Nephron (organoid): ENCODE data around the gene HBA1.
"Not testable (repeated sequence)": the region's sequence is repeated elsewhere in the genome, so short reads cannot be mapped to it uniquely, and the experiment has no call there.

ENCODE experiments used
- H3K27ac Mint-ChIP-seq, 3 experiments: 2 replicates each; pipeline ENCODE4 v1.8.0; 2020; ENCODE audit warnings: mixed read lengths in 3 of 3, mild to moderate bottlenecking in 2 of 3, moderate library complexity in 1 of 3
- H3K27me3 Mint-ChIP-seq: 2 replicates; pipeline ENCODE4 v1.8.0; 2021; ENCODE audit warnings: low read depth, mild to moderate bottlenecking, moderate library complexity, mixed read lengths
- H3K36me3 Mint-ChIP-seq: 2 replicates; pipeline ENCODE4 v1.8.0; 2020; ENCODE audit warnings: low read depth, mixed read lengths
- H3K4me1 Mint-ChIP-seq: 2 replicates; pipeline ENCODE4 v1.8.0; 2020; ENCODE audit warnings: mixed read lengths
- H3K4me3 Mint-ChIP-seq, 3 experiments: 2 replicates each; pipeline ENCODE4 v1.8.0; 2020; ENCODE audit warnings: mild to moderate bottlenecking in 3 of 3, mixed read lengths in 3 of 3, moderate library complexity in 2 of 3
- H3K9me3 Mint-ChIP-seq: 2 replicates; pipeline ENCODE4 v1.8.0; 2020; ENCODE audit warnings: mixed read lengths
- TF ChIP-seq, protein P1 (sequence below), 3 experiments: fragments of 200-600 bp; sonication (generic); IDR thresholded peaks; one replicate each; pipeline ENCODE4 v1.5.0; 2021; ENCODE audit warnings: antibody characterized with exemption in 3 of 3; ENCODE audit not compliant: unreplicated experiment in 3 of 3

The HBA1 gene

DNA sequence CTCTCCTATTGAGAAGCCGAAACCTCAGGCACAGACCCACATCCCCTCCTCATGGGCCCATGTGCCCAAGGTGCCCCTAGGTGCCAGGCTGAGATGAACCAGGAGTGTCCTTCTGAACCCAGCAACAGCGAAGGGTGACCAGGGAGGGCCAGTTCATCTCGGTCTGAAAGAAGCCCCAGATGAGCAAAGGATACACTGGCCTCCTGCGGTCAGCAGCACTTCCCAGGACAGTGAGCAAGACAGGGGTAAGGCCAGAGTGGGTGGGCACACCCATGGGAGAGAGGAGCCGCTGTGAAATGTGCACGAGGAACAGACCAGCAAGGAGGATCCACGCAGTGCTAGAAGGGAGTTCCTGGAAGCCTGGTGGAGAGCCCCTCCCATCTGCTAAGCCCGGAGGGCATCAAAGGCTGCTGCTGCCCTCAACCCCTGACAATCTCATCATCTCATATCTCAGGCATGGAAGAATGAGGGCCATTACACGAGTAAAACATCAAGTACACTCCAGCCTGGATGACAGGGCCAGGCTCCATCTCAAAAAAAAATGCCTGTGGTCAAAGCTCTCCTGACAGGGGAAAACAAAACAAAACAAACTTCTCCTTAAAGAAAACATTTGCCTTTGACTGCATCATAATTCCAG lies 27.3 kb upstream of the HBA1 start:
- no peaks in the 10 kb centered on the region for H3K36me3 Mint-ChIP-seq
- no peak overlapping the region for H3K27ac Mint-ChIP-seq
- H3K9me3 Mint-ChIP-seq: no peaks in the 10 kb centered on the region
- no peak overlapping the region for H3K4me3 Mint-ChIP-seq
- no peaks in the 10 kb centered on the region for H3K4me1 Mint-ChIP-seq
- H3K27me3 Mint-ChIP-seq: peaks cover 44% of the 10 kb centered on the region
- TF ChIP-seq, protein P1, sequence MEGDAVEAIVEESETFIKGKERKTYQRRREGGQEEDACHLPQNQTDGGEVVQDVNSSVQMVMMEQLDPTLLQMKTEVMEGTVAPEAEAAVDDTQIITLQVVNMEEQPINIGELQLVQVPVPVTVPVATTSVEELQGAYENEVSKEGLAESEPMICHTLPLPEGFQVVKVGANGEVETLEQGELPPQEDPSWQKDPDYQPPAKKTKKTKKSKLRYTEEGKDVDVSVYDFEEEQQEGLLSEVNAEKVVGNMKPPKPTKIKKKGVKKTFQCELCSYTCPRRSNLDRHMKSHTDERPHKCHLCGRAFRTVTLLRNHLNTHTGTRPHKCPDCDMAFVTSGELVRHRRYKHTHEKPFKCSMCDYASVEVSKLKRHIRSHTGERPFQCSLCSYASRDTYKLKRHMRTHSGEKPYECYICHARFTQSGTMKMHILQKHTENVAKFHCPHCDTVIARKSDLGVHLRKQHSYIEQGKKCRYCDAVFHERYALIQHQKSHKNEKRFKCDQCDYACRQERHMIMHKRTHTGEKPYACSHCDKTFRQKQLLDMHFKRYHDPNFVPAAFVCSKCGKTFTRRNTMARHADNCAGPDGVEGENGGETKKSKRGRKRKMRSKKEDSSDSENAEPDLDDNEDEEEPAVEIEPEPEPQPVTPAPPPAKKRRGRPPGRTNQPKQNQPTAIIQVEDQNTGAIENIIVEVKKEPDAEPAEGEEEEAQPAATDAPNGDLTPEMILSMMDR (IDR thresholded peaks at IDR 0.05; ENCODE audit: unreplicated experiment in 3 of 3): no peak

DNA sequence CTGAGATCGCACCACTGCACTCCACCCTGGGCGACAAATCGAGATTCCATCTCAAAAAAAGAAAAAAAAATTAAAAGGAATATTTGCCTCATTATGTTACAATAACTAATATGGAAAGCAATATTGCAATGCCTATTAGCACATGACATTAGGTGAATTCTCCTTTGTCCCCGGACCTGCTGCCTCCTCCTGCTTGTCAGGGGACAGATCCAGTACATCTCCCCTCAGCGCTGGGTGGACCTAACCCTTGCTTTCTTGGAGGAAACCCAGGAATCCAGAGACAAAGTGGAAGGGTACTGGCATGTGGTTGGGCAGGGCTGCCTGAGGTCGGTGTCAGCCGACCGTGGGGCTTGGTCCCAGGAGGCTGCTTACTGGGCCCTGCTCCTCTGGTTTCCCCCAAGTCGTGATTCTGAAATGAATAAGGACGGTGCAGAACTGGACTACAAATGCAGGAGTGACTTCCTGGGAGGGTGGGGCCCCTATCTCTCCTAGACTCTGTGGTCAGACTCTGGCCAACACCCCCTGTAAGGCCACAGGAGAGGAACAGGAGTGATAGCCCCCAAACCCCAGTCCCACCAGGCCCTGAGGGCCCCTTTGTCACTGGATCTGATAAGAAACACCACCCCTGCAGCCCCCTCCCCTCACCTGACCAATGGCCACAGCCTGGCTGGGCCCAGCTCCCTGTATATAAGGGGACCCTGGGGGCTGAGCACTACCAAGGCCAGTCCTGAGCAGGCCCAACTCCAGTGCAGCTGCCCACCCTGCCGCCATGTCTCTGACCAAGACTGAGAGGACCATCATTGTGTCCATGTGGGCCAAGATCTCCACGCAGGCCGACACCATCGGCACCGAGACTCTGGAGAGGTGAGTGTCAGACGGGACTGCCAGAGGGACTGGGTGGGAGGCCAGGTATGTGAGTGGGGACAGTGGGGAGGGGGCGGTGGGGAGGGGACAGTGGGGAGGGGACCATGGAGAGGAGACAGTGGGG lies 24.0 kb upstream of the HBA1 start, which contains the start of gene HBZ:
HBZ (plus strand) TSS at position 504 of the 988 bp plus-strand sequence; CDS start at position 770, 266 bp downstream.
- peaks cover 7% of the 10 kb centered on the region for H3K4me1 Mint-ChIP-seq
- no peaks in the 10 kb centered on the region for H3K9me3 Mint-ChIP-seq
- no peak within 1 kb of the TSS for H3K27ac Mint-ChIP-seq
- peaks cover 66% of the 10 kb centered on the region for H3K27me3 Mint-ChIP-seq
- H3K36me3 Mint-ChIP-seq: no peaks in the 10 kb centered on the region
- peak within 1 kb of the TSS; percentile 51 to 64 (median 53) for H3K4me3 Mint-ChIP-seq
- TF ChIP-seq, protein P1 (IDR thresholded peaks at IDR 0.05; ENCODE audit: unreplicated experiment in 3 of 3): no peak

DNA sequence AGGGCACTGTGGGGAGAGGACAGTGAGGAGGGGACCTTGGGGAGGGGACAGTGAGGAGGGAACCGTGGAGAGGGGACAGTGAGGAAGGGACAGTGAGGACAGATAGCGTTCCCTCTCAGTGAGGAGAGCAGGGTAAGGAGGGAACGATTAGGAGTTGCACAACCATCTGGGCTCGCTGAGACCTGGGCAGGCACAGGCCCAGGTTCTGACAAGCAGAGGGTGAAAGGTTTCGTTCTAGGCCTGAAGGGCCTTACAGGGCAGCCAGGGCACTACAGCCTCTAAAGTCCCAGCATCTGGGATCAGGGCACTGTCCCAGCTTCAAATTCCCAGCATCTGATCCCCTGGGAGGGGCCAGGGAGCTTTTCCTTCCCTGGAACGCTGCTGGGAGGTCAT lies 23.4 kb upstream of the HBA1 start:
- not testable (repeated sequence) for H3K9me3 Mint-ChIP-seq, H3K27ac Mint-ChIP-seq, H3K36me3 Mint-ChIP-seq, H3K4me1 Mint-ChIP-seq
- peak overlapping the region; percentile 51 to 64 (median 53) for H3K4me3 Mint-ChIP-seq
- peaks cover 73% of the 10 kb centered on the region for H3K27me3 Mint-ChIP-seq

DNA sequence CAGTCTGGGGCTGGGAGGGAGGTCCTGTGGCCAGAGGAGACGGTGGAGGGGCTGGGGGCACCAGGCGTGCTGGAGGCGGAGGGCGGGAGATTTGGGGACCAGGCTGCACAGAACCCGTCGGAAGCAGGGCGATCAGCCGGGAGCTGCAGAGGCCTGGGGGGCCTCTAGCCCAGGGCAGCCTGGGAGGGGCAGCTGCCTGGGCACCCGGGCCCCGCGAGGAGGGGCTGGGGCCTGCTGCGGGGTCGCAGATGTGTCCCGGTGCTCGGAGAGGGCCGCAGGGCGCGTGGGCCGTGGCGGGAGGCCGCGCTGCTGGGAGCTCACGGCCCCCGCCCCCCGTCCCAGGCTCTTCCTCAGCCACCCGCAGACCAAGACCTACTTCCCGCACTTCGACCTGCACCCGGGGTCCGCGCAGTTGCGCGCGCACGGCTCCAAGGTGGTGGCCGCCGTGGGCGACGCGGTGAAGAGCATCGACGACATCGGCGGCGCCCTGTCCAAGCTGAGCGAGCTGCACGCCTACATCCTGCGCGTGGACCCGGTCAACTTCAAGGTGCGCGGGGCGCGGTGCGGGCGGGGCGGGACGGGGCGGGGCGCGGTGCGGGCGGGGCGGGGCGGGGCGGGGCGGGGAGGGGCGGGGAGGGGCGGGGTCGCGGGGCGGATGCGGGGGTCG lies 22.8 kb upstream of the HBA1 start:
- H3K4me1 Mint-ChIP-seq, H3K9me3 Mint-ChIP-seq, H3K27ac Mint-ChIP-seq, H3K36me3 Mint-ChIP-seq, H3K4me3 Mint-ChIP-seq: not testable (repeated sequence)
- peaks cover 71% of the 10 kb centered on the region for H3K27me3 Mint-ChIP-seq

DNA sequence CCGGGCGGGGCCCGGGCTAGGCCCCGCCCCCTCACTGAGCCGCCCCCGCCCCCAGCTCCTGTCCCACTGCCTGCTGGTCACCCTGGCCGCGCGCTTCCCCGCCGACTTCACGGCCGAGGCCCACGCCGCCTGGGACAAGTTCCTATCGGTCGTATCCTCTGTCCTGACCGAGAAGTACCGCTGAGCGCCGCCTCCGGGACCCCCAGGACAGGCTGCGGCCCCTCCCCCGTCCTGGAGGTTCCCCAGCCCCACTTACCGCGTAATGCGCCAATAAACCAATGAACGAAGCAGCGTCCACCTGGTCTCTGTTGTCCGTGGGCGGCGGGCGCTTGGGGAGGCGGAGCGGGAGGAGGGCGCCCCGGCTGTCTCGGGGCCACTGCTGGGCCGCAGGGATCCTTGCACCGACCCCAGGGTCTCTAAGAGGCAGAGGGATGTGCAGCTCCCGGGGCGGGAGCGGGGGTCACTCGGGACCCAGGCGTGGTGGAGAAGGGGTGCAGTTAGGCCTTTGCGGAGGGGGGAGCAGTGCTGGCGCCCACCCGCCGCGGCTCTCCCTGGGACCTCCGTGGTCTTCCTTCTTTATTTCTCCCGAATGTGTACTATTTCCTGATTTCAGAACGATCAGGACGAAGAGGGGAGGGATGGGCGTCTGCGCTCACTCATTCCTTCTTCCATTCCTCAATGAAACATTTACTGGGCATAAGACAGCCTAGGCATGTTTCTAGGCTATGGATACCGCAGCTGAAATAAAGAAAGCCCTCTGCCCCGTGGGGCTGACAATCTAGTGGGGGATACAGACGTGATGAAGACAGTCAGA lies 22.1 kb upstream of the HBA1 start:
- H3K27ac Mint-ChIP-seq: peak overlapping the region in 1 of 3 experiments; percentile 17
- peaks cover 7% of the 10 kb centered on the region for H3K4me1 Mint-ChIP-seq
- peak overlapping the region; percentile 76 to 86 (median 83) for H3K4me3 Mint-ChIP-seq
- H3K27me3 Mint-ChIP-seq: peaks cover 73% of the 10 kb centered on the region
- TF ChIP-seq, protein P1 (IDR thresholded peaks at IDR 0.05; ENCODE audit: unreplicated experiment in 3 of 3): no peak
- no peaks in the 10 kb centered on the region for H3K36me3 Mint-ChIP-seq
- H3K9me3 Mint-ChIP-seq: no peaks in the 10 kb centered on the region

DNA sequence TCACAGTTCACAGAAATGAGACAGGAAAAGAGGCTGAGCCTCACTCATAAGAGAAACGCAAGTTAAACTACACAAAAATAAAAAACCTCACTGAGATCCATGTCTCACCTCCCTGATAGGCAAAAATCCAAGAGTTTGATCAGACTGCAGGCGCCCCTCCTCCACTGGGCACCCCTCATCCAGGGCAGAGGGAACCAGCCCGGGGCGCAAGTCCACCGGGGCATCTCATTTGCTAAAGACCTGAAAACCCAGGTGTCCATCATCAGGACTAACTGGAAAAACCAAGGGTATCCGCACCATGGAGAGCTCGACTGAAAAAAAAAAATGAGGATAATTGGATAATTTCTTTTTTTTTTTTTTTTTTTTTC lies 21.5 kb upstream of the HBA1 start:
- Mint-ChIP-seq H3K9me3 (no peaks in the 10 kb centered on the region), H3K27me3 (peaks cover 73% of the 10 kb centered on the region)
- TF ChIP-seq, protein P1 (IDR thresholded peaks at IDR 0.05; ENCODE audit: unreplicated experiment in 3 of 3): no peak

More for the DNA sequence above, 21.5 kb upstream of the HBA1 start:
- Mint-ChIP-seq H3K36me3 (no peaks in the 10 kb centered on the region), H3K27ac (no peak overlapping the region), H3K4me3 (peak overlapping the region; percentile 76 to 86 (median 83)), H3K4me1 (peaks cover 7% of the 10 kb centered on the region)
